DND-41 (cell line): ENCODE results near the gene TBC1D22A.

ENCODE experiments used
- ATAC-seq: fragments of 200-7000 bp; cut with Tn5 transposase; 3 replicates; pipeline ENCODE4 v1.9.1; 2021; ENCODE audit warnings: low read depth; ENCODE audit not compliant: insufficient read depth
- DNase-seq: peaks from one replicate; pipeline ENCODE4 v3.0.0-alpha.2; 2020
- H2AFZ ChIP-seq: 2 replicates; pipeline ENCODE4 v1.6.0; 2012; ENCODE audit warnings: low read depth, low read length
- H3K27ac ChIP-seq: 2 replicates; pipeline ENCODE4 v1.5.1; 2012; ENCODE audit warnings: low read length, inconsistent platforms
- H3K27me3 ChIP-seq: fragments of 200-600 bp; sonication (generic); 2 replicates; pipeline ENCODE4 v1.6.0; 2012; ENCODE audit warnings: low read length, mild to moderate bottlenecking, inconsistent platforms; ENCODE audit not compliant: insufficient read depth, poor library complexity
- H3K36me3 ChIP-seq: 2 replicates; pipeline ENCODE4 v1.5.1; 2012; ENCODE audit warnings: low read length, inconsistent platforms; ENCODE audit not compliant: insufficient read depth
- H3K4me1 ChIP-seq: 2 replicates; pipeline ENCODE4 v1.5.1; 2012; ENCODE audit warnings: mild to moderate bottlenecking, low read length; ENCODE audit not compliant: insufficient read depth
- H3K4me2 ChIP-seq: 2 replicates; pipeline ENCODE4 v1.6.0; 2012; ENCODE audit warnings: mild to moderate bottlenecking, moderate library complexity, low read length, inconsistent platforms; ENCODE audit not compliant: insufficient read depth
- H3K4me3 ChIP-seq, 2 experiments: fragments of 200-600 bp in 1 of 2; shearing (Covaris generic) in 1 of 2; 2 replicates each; pipeline ENCODE4 v1.5.1; 2012 to 2016; ENCODE audit warnings: inconsistent platforms in 2 of 2, low read length in 2 of 2, mild to moderate bottlenecking in 2 of 2, low read depth in 1 of 2, moderate library complexity in 1 of 2
- H3K79me2 ChIP-seq: 2 replicates; pipeline ENCODE4 v1.6.0; 2012; ENCODE audit warnings: low read length, inconsistent platforms; ENCODE audit not compliant: insufficient read depth
- H3K9ac ChIP-seq: 2 replicates; pipeline ENCODE4 v1.6.0; 2012; ENCODE audit warnings: low read depth, mild to moderate bottlenecking, inconsistent platforms, low read length, moderate library complexity
- H3K9me3 ChIP-seq: 2 replicates; pipeline ENCODE4 v1.5.1; 2012; ENCODE audit warnings: low read length, moderate library complexity, mild to moderate bottlenecking, inconsistent platforms; ENCODE audit not compliant: insufficient read depth, severe bottlenecking
- H4K20me1 ChIP-seq: 2 replicates; pipeline ENCODE4 v1.6.0; 2012; ENCODE audit warnings: low read length; ENCODE audit not compliant: insufficient read depth
- EZH2 ChIP-seq: IDR thresholded peaks from 3 replicates; pipeline ENCODE4 v1.6.1; 2012; ENCODE audit warnings: borderline replicate concordance, low read depth, mild to moderate bottlenecking, moderate library complexity, low read length, inconsistent platforms; ENCODE audit not compliant: severe bottlenecking
- TF ChIP-seq, protein P1 (sequence below): IDR thresholded peaks from 2 replicates; pipeline ENCODE4 v1.5.1; 2012; ENCODE audit warnings: borderline replicate concordance, low read length, moderate library complexity, mild to moderate bottlenecking; ENCODE audit not compliant: poor library complexity, severe bottlenecking; ENCODE audit errors: extremely low read depth

The TBC1D22A gene

DNA sequence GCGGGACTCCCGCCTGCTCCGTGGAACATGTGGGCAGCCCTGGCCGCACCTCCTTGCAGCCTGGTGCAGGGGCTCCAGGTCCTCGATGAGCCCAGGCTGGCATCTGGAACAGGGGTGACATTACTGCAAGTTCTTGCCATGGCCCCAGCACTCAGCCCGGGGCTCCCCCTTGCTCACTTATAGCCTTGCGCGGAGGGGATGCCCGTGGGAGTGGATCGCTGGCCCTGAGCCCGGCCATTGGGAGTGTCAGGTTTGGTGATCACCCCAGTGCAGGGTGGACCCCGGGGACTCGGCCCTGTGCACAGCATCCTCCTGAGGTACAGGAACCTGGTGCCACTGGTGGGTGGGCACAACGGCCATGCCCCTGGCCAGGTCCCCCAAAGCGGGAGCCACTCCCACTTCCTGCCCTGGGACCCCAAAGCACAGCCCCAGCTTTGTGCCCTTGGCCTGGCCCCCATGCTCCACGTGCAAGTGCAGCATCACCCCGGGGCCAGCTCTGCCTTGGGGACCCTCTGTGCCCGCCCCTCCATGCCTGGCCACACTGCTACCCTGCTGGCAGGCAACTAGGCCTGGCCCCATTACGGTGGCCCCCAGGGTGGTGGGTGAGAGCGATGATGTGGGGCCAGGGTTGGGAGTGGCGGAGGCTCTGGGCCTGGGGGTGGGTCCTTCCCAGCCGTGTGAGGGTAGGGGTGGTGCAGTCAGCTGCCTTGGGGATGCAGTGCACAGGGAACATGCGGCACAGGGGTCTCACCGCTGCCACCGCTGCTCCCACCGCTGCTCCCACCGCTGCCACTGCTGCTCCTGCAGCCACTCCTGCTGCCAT is 439.8 kb downstream of the TBC1D22A start:
- no peaks in the 10 kb centered on the region for H3K4me1 ChIP-seq
- DNase-seq (no peak), ATAC-seq (no peak)
- H4K20me1 ChIP-seq = peaks cover 3% of the 10 kb centered on the region; the same call in 1 of the 2 replicates
- H3K79me2 ChIP-seq = no peaks in the 10 kb centered on the region
- H3K9me3 ChIP-seq = no peaks in the 10 kb centered on the region
- no peak overlapping the region for H3K9ac ChIP-seq
- no peak overlapping the region for H3K4me2 ChIP-seq
- H3K36me3 ChIP-seq = no peaks in the 10 kb centered on the region
- H3K27me3 ChIP-seq = no peaks in the 10 kb centered on the region
- no peak overlapping the region for H2AFZ ChIP-seq
- TF ChIP-seq, protein P1, sequence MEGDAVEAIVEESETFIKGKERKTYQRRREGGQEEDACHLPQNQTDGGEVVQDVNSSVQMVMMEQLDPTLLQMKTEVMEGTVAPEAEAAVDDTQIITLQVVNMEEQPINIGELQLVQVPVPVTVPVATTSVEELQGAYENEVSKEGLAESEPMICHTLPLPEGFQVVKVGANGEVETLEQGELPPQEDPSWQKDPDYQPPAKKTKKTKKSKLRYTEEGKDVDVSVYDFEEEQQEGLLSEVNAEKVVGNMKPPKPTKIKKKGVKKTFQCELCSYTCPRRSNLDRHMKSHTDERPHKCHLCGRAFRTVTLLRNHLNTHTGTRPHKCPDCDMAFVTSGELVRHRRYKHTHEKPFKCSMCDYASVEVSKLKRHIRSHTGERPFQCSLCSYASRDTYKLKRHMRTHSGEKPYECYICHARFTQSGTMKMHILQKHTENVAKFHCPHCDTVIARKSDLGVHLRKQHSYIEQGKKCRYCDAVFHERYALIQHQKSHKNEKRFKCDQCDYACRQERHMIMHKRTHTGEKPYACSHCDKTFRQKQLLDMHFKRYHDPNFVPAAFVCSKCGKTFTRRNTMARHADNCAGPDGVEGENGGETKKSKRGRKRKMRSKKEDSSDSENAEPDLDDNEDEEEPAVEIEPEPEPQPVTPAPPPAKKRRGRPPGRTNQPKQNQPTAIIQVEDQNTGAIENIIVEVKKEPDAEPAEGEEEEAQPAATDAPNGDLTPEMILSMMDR = no peak
- no peak for TF ChIP-seq EZH2
- H3K4me3 ChIP-seq = no peak overlapping the region
- H3K27ac ChIP-seq = no peak overlapping the region

DNA sequence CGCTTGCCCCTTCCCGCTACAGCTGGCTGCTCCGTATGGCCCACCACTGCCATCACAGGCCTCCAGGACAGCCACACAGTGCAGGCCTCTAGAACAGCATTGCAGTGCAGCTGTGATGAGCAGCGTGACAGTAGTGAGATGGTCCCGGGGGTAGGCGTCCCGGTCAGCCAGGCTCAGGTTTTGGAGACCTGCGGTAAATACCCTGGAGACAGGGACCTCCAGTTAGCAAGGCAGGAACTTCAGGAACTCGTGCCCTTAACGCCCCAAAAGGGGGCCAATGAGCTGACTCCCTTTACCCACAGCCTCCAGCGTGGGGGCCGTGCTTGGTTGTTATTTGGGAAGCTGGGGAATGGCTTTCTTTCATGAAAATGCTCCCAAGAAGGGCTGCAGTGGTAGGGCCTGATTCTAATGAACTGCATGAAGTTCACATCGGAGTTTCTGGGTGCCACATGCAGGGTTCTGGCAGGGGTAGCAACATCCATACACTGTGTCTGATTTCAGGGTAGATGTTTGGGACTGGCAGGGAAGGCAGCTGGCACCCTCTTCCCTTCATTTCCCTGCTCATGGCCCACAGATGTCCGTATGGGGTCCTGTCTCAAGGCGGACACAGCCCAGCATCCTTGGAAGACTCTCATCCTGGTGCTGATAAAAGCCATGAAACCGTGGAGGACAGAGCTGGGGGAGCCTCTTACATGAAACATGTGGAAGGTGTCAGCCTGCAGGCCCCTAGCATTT is 440.5 kb downstream of the TBC1D22A start:
- no peak for DNase-seq
- peaks cover 3% of the 10 kb centered on the region; the same call in 1 of the 2 replicates for H4K20me1 ChIP-seq
- no peak for TF ChIP-seq EZH2
- TF ChIP-seq, protein P1 = no peak
- ATAC-seq = no peak
- no peaks in the 10 kb centered on the region for H3K36me3 ChIP-seq
- no peaks in the 10 kb centered on the region for H3K4me1 ChIP-seq
- no peaks in the 10 kb centered on the region for H3K9me3 ChIP-seq
- H3K4me2 ChIP-seq = no peak overlapping the region
- H3K4me3 ChIP-seq = no peak overlapping the region
- H3K27ac ChIP-seq = no peak overlapping the region
- no peaks in the 10 kb centered on the region for H3K79me2 ChIP-seq
- H3K9ac ChIP-seq = no peak overlapping the region
- H3K27me3 ChIP-seq = no peaks in the 10 kb centered on the region
- H2AFZ ChIP-seq = no peak overlapping the region

DNA sequence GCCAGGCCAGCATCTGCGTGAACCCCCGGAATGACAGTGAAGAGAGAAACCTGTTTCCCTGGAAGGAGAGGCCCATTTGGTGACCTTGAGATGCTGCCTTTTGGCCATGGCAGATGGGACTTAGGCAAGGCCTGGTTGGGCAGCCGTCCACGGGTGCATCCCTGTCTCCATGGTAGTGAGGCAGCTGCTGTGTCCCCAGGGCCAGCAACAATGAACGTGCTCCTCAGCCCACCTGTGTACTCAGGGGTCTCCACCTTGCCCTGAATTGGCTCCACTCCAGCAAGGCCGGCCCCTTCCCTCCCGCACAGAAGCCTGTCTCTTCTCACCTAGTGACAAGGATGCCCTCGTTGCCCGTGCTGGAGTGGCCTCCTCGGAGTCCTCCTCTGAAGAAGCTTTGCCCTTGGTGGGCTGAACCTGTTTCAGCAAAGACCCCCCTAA is 441.1 kb downstream of the TBC1D22A start:
- no peaks in the 10 kb centered on the region for H3K27me3 ChIP-seq
- no peak overlapping the region for H3K4me2 ChIP-seq
- TF ChIP-seq EZH2 = no peak
- TF ChIP-seq, protein P1 = no peak
- H3K27ac ChIP-seq = no peak overlapping the region
- no peaks in the 10 kb centered on the region for H3K9me3 ChIP-seq
- peaks cover 3% of the 10 kb centered on the region; the same call in 1 of the 2 replicates for H4K20me1 ChIP-seq
- no peaks in the 10 kb centered on the region for H3K79me2 ChIP-seq
- no peaks in the 10 kb centered on the region for H3K4me1 ChIP-seq
- ATAC-seq (no peak), DNase-seq (no peak)
- H3K4me3 ChIP-seq = no peak overlapping the region
- no peak overlapping the region for H2AFZ ChIP-seq
- H3K36me3 ChIP-seq = no peaks in the 10 kb centered on the region
- no peak overlapping the region for H3K9ac ChIP-seq
